Esophagus muscularis mucosa (tissue), 4 donors: ENCODE results near the gene HOXD11. TPM values are rescaled to one million over a fixed set of nuclear protein-coding genes. Genes with fewer than 3 reads are reported as not detected.

Experiments
- DNase-seq: peaks from one replicate; pipeline ENCODE4 v3.0.0-alpha.2; 2017; ENCODE audit errors: extremely low spot score
- H3K27ac ChIP-seq, 4 donors: fragments of 200-600 bp; sonication (generic); replicated peaks in 1 of 4; 1 replicate in 3 of 4; 2 replicates in 1 of 4; pipeline ENCODE4 v1.5.1; 2016 to 2019; ENCODE audit warnings: mild to moderate bottlenecking in 1 of 4
- H3K27me3 ChIP-seq, 4 donors: fragments of 200-600 bp; sonication (generic); one replicate each; pipeline versions ENCODE4 v1.5.1 to v1.6.0; 2016 to 2019
- H3K36me3 ChIP-seq, 4 donors: fragments of 200-600 bp; sonication (generic); one replicate each; pipeline ENCODE4 v1.5.1; 2016 to 2019
- H3K4me1 ChIP-seq, 4 donors: fragments of 200-600 bp; sonication (generic); one replicate each; pipeline ENCODE4 v1.5.1; 2016 to 2019
- H3K4me3 ChIP-seq, 4 donors: fragments of 200-600 bp; sonication (generic); 1 replicate in 2 of 4; 2 replicates in 2 of 4; pipeline ENCODE4 v1.5.1; 2016 to 2019; ENCODE audit warnings: mild to moderate bottlenecking in 4 of 4, moderate library complexity in 1 of 4
- H3K9me3 ChIP-seq, 4 donors: fragments of 200-600 bp; sonication (generic); 1 replicate in 3 of 4; 2 replicates in 1 of 4; pipeline ENCODE4 v1.5.1; 2016 to 2019
- CTCF ChIP-seq, 3 experiments: fragments of 200-600 bp in 2 of 3; fragments of 450-650 bp in 1 of 3; sonication (generic) in 2 of 3; IDR thresholded peaks; one replicate each; pipeline ENCODE4 v1.5.1; 2017 to 2019; ENCODE audit warnings: antibody characterized with exemption in 3 of 3, mild to moderate bottlenecking in 2 of 3, moderate library complexity in 1 of 3
- EP300 ChIP-seq: sonication (generic); formaldehyde crosslinking; IDR thresholded peaks from one replicate; pipeline ENCODE4 v1.6.1; 2017; ENCODE audit warnings: antibody characterized with exemption
- POLR2A ChIP-seq: fragments of 450-650 bp; IDR thresholded peaks from one replicate; pipeline ENCODE4 v1.6.1; 2017; ENCODE audit warnings: antibody characterized with exemption, moderate library complexity, mild to moderate bottlenecking, low read depth
- POLR2AphosphoS5 ChIP-seq, 2 donors: sonication (generic); formaldehyde crosslinking; IDR thresholded peaks; one replicate each; pipeline ENCODE4 v1.6.1; 2017; ENCODE audit warnings: antibody characterized with exemption in 2 of 2
- WGBS: methylation state at CpG from one replicate; pipeline ENCODE4 v1.1.5; 2018; 5-methylcytosine and 5-hydroxymethylcytosine counted together
- intact Hi-C: fragments of 100-400 bp; cut with DNase I; formaldehyde crosslinking; loops from one replicate; pipeline ENCODE4 v1.15.1; 2023
- total RNA-seq, 4 donors: library from RNA; depleted of rRNA; stranded (reverse); fragments of >200 nt; gene quantifications; one replicate each; pipeline versions ENCODE4 v1.1.0 to v1.2.1, GENCODE V29; 2016

HOXD11 gene
- total RNA-seq, 4 donors from 2014 or later: not detected

GRCh38 chr2:176136374-176137251, 29.5 kb downstream of the HOXD11 start:
- no peak for DNase-seq
- intact Hi-C loops: no loop called here
- Histone ChIP-seq H3K36me3 (no peaks in the 10 kb centered on the region), H3K9me3 (no peaks in the 10 kb centered on the region), H3K27ac (peak overlapping the region; percentile 59 to 75 (median 68)), H3K27me3 (peaks cover 14 to 98% (median 73%) of the 10 kb centered on the region in 4 donors), H3K4me1 (peaks cover 22 to 51% (median 33%) of the 10 kb centered on the region in 4 donors), H3K4me3 (peak overlapping the region; percentile 49 to 60 (median 53))
- 2% methylated on average over 33 of the region's 71 CpGs for WGBS
- TF ChIP-seq POLR2AphosphoS5 (IDR thresholded peaks at IDR 0.05): no peak
- TF ChIP-seq POLR2A: no peak

GRCh38 chr2:176137252-176137580, 30.1 kb downstream of the HOXD11 start:
- no peak for DNase-seq
- H3K4me3 ChIP-seq: peak overlapping the region; percentile 49 to 60 (median 53)
- peak overlapping the region; percentile 59 to 75 (median 68) for H3K27ac ChIP-seq
- H3K27me3 ChIP-seq: peaks cover 14 to 98% (median 67%) of the 10 kb centered on the region in 4 donors
- 28% methylated on average over 2 of the region's 2 CpGs for WGBS
- intact Hi-C loops: no loop called here
- TF ChIP-seq POLR2AphosphoS5 (IDR thresholded peaks at IDR 0.05) (no peak), CTCF (IDR thresholded peaks at IDR 0.05) (no peak), POLR2A (no peak), EP300 (no peak)
- peaks cover 22 to 47% (median 33%) of the 10 kb centered on the region in 4 donors for H3K4me1 ChIP-seq
- no peaks in the 10 kb centered on the region for H3K36me3 ChIP-seq
- no peaks in the 10 kb centered on the region for H3K9me3 ChIP-seq

GRCh38 chr2:176137906-176138305, 30.8 kb downstream of the HOXD11 start:
- H3K27ac ChIP-seq: peak overlapping the region in 2 of 4 donors; percentile 22 to 36
- intact Hi-C loops: no loop called here
- 46% methylated on average over 8 of the region's 8 CpGs for WGBS
- no peaks in the 10 kb centered on the region for H3K9me3 ChIP-seq
- no peak for DNase-seq
- TF ChIP-seq EP300: no peak
- no peak for TF ChIP-seq POLR2A
- no peak for TF ChIP-seq CTCF (IDR thresholded peaks at IDR 0.05)
- no peak for TF ChIP-seq POLR2AphosphoS5 (IDR thresholded peaks at IDR 0.05)
- no peaks in the 10 kb centered on the region for H3K36me3 ChIP-seq
- H3K4me1 ChIP-seq: peaks cover 22 to 41% (median 31%) of the 10 kb centered on the region in 4 donors
- peak overlapping the region in 2 of 4 donors; percentile 12 to 51 for H3K4me3 ChIP-seq
- H3K27me3 ChIP-seq: peaks cover 14 to 98% (median 63%) of the 10 kb centered on the region in 4 donors

GRCh38 chr2:176138526-176138922, 31.4 kb downstream of the HOXD11 start:
- peaks cover 14 to 98% (median 58%) of the 10 kb centered on the region in 4 donors for H3K27me3 ChIP-seq
- DNase-seq: no peak
- no peak for TF ChIP-seq POLR2A
- no peak for TF ChIP-seq POLR2AphosphoS5 (IDR thresholded peaks at IDR 0.05)
- TF ChIP-seq EP300: no peak
- no peak for TF ChIP-seq CTCF (IDR thresholded peaks at IDR 0.05)
- WGBS: 20% methylated on average over 14 of the region's 14 CpGs
- no peaks in the 10 kb centered on the region for H3K36me3 ChIP-seq
- intact Hi-C loops: no loop called here
- H3K9me3 ChIP-seq: no peaks in the 10 kb centered on the region
- H3K4me1 ChIP-seq: peaks cover 22 to 41% (median 31%) of the 10 kb centered on the region in 4 donors
- H3K4me3 ChIP-seq: peak overlapping the region in 2 of 4 donors; percentile 1 to 36
- peak overlapping the region; percentile 7 to 47 (median 29) for H3K27ac ChIP-seq

GRCh38 chr2:176138923-176139660, 32.0 kb downstream of the HOXD11 start:
- Histone ChIP-seq H3K4me3 (peak overlapping the region in 2 of 4 donors; percentile 36 to 53), H3K36me3 (no peaks in the 10 kb centered on the region), H3K9me3 (no peaks in the 10 kb centered on the region), H3K27ac (peak overlapping the region; percentile 7 to 65 (median 29)), H3K4me1 (peaks cover 22 to 41% (median 31%) of the 10 kb centered on the region in 4 donors), H3K27me3 (peaks cover 14 to 96% (median 55%) of the 10 kb centered on the region in 4 donors)
- TF ChIP-seq POLR2AphosphoS5 (IDR thresholded peaks at IDR 0.05) (no peak), CTCF (IDR thresholded peaks at IDR 0.05) (no peak), EP300 (no peak), POLR2A (no peak)
- WGBS: 23% methylated on average over 28 of the region's 28 CpGs
- DNase-seq: no peak
- intact Hi-C loops: no loop called here
